Muscle layer of duodenum (tissue), 2 donors: ENCODE data around the gene USP10.
A peak's percentile ranks its signal among the peaks of the same experiment; 100 is the strongest.

Experiments used
- H3K27ac ChIP-seq: one replicate; pipeline ENCODE4 v1.7.0; 2013; ENCODE audit warnings: mild to moderate bottlenecking, low read length
- H3K27me3 ChIP-seq: one replicate; pipeline ENCODE4 v1.7.0; 2013; ENCODE audit warnings: low read depth, mild to moderate bottlenecking, control low read depth, low read length
- H3K36me3 ChIP-seq, 2 donors: one replicate each; pipeline ENCODE4 v1.7.0; 2013; ENCODE audit warnings: low read length in 2 of 2, control low read depth in 1 of 2, mild to moderate bottlenecking in 1 of 2; ENCODE audit not compliant: insufficient read depth in 2 of 2, control insufficient read depth in 1 of 2
- H3K4me1 ChIP-seq, 2 donors: one replicate each; pipeline ENCODE4 v1.7.0; 2013; ENCODE audit warnings: low read length in 2 of 2, mild to moderate bottlenecking in 2 of 2, control low read depth in 1 of 2, moderate library complexity in 1 of 2; ENCODE audit not compliant: insufficient read depth in 2 of 2, control insufficient read depth in 1 of 2
- H3K4me3 ChIP-seq, 2 donors: one replicate each; pipeline ENCODE4 v1.7.0; 2013; ENCODE audit warnings: low read length in 2 of 2, low read depth in 1 of 2, mild to moderate bottlenecking in 1 of 2
- H3K9me3 ChIP-seq, 2 donors: one replicate each; pipeline ENCODE4 v1.7.0; 2013; ENCODE audit warnings: low read length in 2 of 2, control low read depth in 1 of 2, mild to moderate bottlenecking in 1 of 2; ENCODE audit not compliant: control insufficient read depth in 1 of 2
- donor health status: healthy.

Gene USP10

DNA sequence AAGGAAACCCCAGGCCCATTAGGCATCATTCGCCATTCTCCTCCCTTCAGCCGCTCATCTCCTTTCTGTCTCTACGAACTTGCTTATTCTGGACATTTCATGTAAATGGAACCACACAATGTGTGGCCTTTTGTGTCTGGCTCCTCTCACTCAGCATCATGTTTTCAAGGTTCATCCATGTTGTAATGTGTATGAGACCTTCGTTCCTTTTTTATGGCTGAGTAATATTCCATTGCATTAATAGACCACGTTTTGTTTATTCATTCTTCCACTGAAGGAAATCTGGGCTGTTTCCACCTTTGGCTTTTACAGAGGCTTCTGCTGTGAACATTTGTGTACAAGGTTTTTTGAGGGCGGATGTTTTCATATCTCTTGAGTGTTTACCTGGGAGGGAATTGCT is 123.2 kb downstream of the USP10 start:
- Histone ChIP-seq H3K27me3 (no peaks in the 10 kb centered on the region), H3K36me3 (peaks cover 0 to 7% of the 10 kb centered on the region in 2 donors), H3K9me3 (no peaks in the 10 kb centered on the region), H3K4me3 (peak overlapping the region; percentile 93 to 98), H3K27ac (peak overlapping the region; percentile 96), H3K4me1 (peaks cover 0 to 28% of the 10 kb centered on the region in 2 donors)

DNA sequence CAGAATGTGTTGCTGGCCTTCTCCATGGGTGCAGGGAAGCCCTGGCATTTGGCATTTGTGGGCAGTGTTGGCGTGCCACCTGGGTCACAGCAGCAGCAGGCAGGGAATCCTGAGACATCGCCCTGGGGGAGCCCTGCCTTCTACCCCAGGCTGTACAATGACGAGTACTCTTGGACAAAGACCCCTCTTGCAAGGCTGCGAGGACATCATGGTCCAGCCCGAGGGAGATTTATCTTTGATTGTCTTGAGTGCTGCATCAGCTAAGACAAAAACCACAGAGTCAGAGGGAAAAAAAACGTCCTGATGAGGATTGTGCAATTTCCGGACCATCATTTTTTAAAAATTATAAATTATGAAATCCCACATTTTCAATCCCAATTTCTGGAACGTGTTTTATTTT is 123.7 kb downstream of the USP10 start:
- peak overlapping the region; percentile 93 to 98 for H3K4me3 ChIP-seq
- no peaks in the 10 kb centered on the region for H3K9me3 ChIP-seq
- peaks cover 0 to 7% of the 10 kb centered on the region in 2 donors for H3K36me3 ChIP-seq
- no peaks in the 10 kb centered on the region for H3K27me3 ChIP-seq
- peaks cover 0 to 33% of the 10 kb centered on the region in 2 donors for H3K4me1 ChIP-seq
- peak overlapping the region; percentile 96 for H3K27ac ChIP-seq

DNA sequence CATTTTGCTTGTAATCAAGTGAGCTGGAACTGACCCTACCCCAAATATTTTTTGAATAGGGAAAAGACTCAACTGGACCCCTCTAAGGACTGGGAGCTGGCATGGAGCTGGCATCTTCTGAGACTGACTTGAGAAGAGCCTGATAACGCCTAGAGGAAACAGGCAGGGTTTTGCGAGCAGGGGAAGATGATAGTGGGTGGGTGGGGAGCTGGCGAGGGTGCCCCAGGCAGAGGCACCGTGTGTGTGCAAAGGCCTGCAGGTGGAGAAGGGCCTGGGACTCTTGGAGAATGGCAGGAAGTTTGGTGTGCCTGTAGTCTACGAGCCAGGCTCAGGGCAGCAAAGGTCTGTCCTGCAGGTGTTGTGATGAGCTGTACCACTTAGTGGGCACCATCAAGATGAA is 124.1 kb downstream of the USP10 start:
- peaks cover 0 to 7% of the 10 kb centered on the region in 2 donors for H3K36me3 ChIP-seq
- H3K4me1 ChIP-seq: peaks cover 0 to 37% of the 10 kb centered on the region in 2 donors
- H3K9me3 ChIP-seq: no peaks in the 10 kb centered on the region
- H3K27me3 ChIP-seq: no peaks in the 10 kb centered on the region
- peak overlapping the region; percentile 14 to 93 for H3K4me3 ChIP-seq
- H3K27ac ChIP-seq: peak overlapping the region; percentile 40

DNA sequence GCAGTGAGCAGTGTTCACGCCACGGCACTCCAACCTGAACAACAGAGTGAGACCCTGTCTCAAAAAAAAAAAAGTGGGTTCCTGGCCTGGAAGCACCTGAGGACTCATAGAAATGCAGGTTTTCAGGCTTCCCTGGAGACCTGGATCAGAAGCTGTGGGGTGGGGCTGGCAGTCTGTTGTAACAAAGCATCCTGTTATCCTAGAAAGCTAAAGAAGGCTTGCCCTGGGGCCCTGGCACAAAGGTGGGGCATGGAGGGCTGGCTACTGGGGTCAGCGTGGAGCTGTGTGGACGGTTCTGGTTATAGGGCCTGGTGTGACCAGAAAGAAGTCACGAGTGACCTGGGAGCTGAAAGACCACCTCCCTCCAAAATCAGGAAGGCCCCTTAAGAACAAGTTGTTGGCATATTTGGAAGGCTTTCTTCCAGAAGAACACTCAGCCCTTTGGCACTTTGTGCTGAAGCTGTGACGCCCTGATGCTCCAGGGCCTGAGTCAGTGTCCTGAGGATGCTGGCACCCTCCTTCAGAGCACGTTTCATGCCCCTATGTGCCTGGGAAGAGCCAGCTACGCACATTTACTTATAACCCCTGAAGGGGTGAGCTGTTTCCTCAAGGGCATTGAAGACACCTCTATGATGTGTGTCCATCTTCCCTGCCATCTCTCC is 126.2 kb downstream of the USP10 start:
- H3K4me1 ChIP-seq: peaks cover 4 to 40% of the 10 kb centered on the region in 2 donors
- H3K27ac ChIP-seq: peak overlapping the region; percentile 96
- H3K27me3 ChIP-seq: no peaks in the 10 kb centered on the region

DNA sequence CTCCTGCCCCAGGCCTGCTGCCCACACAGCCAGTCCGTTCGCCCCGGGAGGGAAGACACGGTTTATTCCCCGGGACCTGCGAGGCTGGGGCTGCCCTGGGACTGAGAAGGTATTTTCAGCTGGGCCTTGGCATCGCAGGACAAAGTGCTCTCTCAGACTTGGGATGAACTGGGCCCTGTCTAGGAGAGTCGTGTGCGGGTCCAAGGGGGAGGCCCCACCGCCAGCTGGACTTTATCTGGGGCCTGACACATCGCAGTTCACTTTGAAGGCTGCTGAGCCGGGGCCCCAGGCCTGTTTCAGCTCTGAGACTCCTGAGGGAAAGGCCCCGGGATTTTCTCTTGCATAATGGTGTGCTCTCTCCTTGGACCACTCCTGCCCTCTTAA is 126.8 kb downstream of the USP10 start:
- peak overlapping the region; percentile 96 for H3K27ac ChIP-seq
- peaks cover 0 to 17% of the 10 kb centered on the region in 2 donors for H3K36me3 ChIP-seq
- H3K4me1 ChIP-seq: peaks cover 4 to 40% of the 10 kb centered on the region in 2 donors
- H3K9me3 ChIP-seq: no peaks in the 10 kb centered on the region
- H3K27me3 ChIP-seq: no peaks in the 10 kb centered on the region
- H3K4me3 ChIP-seq: peak overlapping the region; percentile 37 to 52

More for the DNA sequence above, 126.2 kb downstream of the USP10 start:
- H3K36me3 ChIP-seq: peaks cover 0 to 16% of the 10 kb centered on the region in 2 donors
- H3K9me3 ChIP-seq: no peaks in the 10 kb centered on the region
- peak overlapping the region; percentile 37 to 52 for H3K4me3 ChIP-seq

DNA sequence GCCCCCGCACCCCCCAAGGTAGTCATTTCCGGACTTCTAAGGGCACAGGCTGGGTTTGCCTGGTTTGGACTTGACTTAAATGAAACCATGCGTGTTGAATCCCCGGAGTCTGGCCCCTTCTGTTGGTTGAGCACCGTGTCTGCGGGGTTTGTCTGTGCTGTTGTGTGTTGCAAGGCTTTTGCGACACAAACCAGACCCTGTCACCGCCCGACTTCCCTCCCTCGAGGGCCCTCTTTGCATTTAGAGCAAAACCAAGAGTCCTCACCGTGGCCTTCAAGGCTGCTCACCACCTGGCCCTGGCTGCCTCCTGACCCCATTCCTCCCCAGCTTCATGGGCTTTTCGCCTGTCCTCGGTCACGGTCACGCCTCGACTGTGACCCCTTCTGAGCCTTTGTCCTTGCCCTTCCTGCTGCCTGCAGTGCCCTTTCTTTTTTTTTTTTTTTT is 127.4 kb downstream of the USP10 start:
- peak overlapping the region; percentile 96 for H3K27ac ChIP-seq
- no peaks in the 10 kb centered on the region for H3K27me3 ChIP-seq
- peaks cover 4 to 40% of the 10 kb centered on the region in 2 donors for H3K4me1 ChIP-seq
- H3K4me3 ChIP-seq: peak overlapping the region in 1 of 2 donors; percentile 52
- H3K36me3 ChIP-seq: peaks cover 0 to 16% of the 10 kb centered on the region in 2 donors
- H3K9me3 ChIP-seq: no peaks in the 10 kb centered on the region

DNA sequence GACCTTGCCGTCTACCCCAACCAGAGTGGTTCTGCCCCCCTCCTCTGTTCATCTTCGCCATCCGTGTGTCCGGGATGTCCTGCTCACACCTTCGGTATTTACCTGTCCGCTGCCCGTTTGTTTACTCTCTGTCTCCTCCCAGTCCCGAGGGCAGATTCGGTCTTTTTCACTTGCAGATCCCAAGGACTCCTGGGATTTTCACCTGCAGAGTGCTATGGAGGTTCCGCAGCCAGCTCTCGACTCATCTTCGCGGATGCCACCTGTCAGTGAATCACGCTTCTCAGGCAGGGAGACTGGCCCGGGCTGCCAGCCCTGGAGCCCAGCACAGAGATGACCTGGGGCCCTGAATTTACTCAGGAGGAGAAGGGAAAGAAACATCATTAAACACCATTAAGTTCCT is 128.1 kb downstream of the USP10 start:
- peaks cover 4 to 41% of the 10 kb centered on the region in 2 donors for H3K4me1 ChIP-seq
- H3K4me3 ChIP-seq: peak overlapping the region in 1 of 2 donors; percentile 52
- peaks cover 0 to 10% of the 10 kb centered on the region in 2 donors for H3K36me3 ChIP-seq
- no peaks in the 10 kb centered on the region for H3K9me3 ChIP-seq
- no peaks in the 10 kb centered on the region for H3K27me3 ChIP-seq
- H3K27ac ChIP-seq: peak overlapping the region; percentile 96

DNA sequence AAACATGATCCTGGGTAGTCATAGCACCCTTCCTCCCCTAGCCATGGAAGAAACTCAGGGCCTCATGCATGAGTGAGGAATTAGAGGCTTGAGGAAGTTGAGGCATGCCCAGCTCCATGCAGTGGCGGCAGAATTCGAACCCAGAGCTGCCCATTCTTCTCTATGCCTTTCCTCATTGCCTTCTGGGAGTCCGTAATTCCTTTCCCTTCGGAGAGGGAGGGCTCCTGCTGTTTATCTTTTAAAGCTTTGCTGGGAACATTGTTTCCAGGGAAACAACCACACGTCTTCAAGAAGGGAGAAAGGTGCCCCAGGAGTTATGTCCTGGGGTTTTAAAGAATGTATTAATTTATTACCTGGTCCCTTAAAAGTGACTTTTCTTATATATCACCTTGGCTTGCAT is 128.5 kb downstream of the USP10 start:
- H3K4me1 ChIP-seq: peaks cover 4 to 41% of the 10 kb centered on the region in 2 donors
- peak overlapping the region; percentile 96 for H3K27ac ChIP-seq
- peak overlapping the region in 1 of 2 donors; percentile 52 for H3K4me3 ChIP-seq
- peaks cover 0 to 10% of the 10 kb centered on the region in 2 donors for H3K36me3 ChIP-seq
- H3K9me3 ChIP-seq: no peaks in the 10 kb centered on the region
- no peaks in the 10 kb centered on the region for H3K27me3 ChIP-seq
